HG02642 (cell line): ENCODE results near the gene NOTUM.

ENCODE experiments used
- ATAC-seq: cut with Tn5 transposase; IDR thresholded peaks from one replicate; pipeline ENCODE4 v1.9.1; 2021; ENCODE audit warnings: mild to moderate bottlenecking; ENCODE audit not compliant: unreplicated experiment, poor library complexity

Gene NOTUM

DNA sequence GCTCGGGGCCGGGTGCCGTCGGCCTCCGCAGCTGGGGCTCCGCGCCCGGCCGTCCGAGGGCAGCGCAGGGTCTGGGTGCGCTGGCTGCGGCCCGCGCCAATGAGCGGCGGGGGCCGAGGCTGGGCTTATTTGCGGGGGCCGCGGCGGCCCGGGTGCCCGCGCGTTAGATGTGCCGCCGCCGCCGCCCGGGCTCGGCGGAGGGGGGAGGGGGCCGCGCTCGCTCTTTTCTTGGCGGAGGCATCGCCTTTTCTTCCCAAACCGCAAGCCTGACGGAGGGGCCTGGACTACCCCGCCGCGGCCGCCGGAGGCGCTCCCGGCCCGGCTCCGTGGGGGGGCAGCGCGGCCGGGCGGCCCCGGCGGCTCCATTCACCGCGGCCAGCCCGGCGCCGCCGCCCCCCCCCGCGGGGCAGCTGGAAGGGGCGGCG, at the start of gene NOTUM:
Gene NOTUM (minus strand): TSS at position 101 of the 425 bp plus-strand sequence. CDS start 278 bp downstream, outside the sequence.
- no peak for ATAC-seq

DNA sequence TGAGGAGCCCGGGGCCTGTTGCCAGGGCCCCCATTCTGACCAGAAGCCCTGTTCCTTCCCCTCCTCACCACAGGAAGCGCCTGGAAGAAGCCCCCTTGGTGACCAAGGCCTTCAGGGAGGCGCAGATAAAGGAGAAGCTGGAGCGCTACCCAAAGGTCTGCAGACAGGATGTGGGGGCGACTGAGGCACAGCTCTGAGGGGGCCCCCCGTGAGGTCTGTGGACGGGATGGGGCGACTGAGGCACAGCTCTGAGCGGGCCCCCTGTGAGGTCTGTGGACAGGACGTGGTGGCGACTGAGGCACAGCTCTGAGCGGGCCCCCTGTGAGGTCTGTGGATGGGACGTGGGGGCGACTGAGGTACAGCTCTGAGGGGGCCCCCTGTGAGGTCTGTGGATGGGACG, 48.4 kb upstream of the NOTUM start:
- ATAC-seq, result no peak

- no peak for ATAC-seq
Observed at GRCh38 chr17:82008941-82009405, 48.0 kb upstream of the NOTUM start.

- ATAC-seq, result no peak
Observed at GRCh38 chr17:82008258-82008940, 47.4 kb upstream of the NOTUM start.

DNA sequence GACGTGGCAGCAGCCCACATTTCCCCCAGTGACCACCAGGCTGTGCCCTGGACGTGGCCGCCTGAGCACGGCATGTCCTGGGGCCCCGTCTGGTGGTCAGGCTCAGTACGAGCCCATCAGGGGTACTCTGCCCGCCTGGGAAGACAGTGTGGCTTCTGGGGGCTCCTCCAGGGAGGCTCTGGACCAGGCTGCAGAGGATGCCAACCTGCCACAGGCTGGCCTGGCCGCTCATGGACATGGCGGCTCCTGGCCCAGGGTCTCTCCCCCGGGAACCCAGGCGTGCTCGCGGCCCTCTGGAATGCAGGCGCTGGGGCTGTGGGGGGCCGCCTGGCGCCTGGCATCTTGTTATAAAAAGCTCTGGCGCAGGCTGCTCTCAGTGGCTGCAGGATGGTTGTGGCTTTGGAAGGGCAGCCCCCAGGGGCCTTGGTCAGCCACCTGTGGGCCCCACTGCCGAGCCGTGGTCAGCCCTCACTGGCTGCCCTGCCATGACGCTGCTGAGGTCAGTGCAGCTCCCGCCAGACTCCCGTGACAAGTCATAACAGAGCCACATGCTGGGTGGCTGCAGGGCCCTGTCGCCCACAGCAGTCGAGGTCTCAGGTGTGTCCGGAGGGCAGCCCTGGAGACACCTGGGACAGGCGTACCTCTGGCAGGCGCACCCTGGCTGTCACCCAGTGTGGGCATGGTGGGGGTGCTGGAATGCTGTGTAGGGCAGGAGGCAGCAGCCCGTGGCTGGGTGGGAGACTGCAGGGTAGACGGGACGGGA, 46.7 kb upstream of the NOTUM start:
- no peak for ATAC-seq

DNA sequence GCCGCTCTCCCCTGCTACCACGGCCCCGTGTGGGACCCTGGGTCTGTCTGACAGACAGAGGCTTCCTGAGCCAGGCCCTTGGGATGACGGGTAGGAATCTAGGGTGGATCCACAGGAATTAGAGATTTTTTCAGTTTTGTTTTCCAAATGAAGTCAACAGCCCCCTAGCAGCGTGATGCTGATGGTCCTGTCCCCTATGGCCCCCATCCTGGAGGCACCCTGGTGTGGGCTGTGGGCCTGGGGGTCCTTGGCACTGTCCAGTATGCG, 46.2 kb upstream of the NOTUM start:
- ATAC-seq, result no peak

GRCh38 chr17:82006468-82007227, 45.7 kb upstream of the NOTUM start:
- ATAC-seq, result no peak

DNA sequence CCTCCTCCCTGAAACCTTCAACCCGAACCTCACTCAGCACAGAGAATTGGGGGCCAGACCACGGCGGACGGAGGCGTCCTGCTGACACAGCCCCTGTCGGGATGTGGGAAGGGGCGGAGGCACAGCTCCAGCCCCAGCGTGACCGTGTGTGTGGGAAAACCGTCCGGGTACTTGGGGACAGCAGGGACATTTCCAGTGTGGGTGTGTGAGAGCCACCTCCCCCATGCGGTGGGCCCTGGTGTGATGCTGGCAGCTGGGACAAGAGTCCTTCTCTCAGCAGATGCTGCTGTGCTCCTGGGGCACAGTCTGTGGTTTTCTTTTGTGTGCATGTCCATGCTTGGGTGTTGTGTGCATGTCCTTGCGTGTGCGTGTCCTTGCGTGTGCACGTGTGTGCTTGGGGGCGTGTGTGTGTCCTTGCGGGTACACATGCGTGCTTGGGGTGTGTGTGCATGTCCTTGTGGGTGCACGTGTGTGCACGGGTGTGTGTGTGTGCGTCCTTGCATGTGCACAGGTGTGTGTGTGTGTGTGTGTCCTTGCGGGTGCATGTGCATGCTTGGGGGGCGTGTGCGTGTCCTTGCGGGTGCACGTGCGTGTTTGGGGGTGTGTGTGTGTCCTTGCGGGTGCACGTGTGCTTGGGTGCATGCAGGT, 44.8 kb upstream of the NOTUM start:
- ATAC-seq, result no peak

GRCh38 chr17:82004517-82005455, 43.8 kb upstream of the NOTUM start:
- ATAC-seq, result no peak

DNA sequence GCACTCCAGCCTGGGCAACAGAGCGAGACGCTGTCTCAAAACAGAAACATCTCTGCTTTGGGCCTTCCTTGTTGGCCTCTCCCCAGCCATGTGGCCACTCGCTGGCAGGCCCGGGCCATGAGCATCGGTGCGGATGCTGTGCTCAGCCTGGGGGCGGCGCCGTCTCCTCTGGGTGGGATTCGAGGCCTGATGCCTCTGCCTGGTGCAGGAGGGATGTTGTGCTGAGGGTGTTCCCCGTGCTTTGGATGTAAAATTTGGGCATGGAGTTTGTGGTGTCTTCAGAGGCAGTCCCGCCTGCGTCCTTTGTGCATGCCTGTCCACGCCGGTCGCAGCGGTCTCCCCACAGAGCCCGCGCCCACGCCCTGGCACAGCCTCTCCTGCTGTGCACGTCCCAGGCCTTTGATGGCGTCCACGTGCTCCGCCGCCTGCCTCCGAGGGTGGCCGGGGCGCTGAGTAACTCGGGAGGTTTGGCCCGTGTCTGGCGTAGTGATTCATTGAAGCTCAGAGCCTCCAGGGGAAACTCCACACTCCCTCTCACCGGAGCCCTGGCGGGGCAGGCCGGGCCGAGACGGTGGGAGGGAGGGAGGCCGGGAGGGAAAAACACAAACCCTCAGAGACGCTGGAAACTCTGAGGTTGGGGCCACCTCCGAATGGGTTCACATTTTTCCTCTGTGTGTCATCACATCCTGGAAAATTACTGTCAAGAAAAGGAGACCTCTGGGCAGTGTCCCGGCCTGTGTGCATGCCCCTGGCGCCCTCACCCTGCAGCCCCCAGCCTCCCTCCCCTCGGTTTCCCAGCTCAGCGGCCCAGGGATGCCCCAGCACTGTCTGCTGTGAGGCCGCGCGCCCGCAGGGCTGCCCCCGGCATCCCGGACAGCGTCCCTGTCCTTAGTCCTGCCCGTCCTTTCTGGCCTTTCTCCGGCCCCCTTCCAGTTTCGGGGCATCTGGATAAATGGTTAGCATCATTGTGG, 42.7 kb upstream of the NOTUM start:
- no peak for ATAC-seq

- no peak for ATAC-seq
Observed at GRCh38 chr17:82001571-82002056, 40.6 kb upstream of the NOTUM start.

GRCh38 chr17:82000803-82001570, 40.0 kb upstream of the NOTUM start:
- ATAC-seq, result no peak

- no peak for ATAC-seq
Observed at GRCh38 chr17:81999976-82000802, 39.2 kb upstream of the NOTUM start.

GRCh38 chr17:81999587-81999975, 38.6 kb upstream of the NOTUM start:
- ATAC-seq, result no peak

DNA sequence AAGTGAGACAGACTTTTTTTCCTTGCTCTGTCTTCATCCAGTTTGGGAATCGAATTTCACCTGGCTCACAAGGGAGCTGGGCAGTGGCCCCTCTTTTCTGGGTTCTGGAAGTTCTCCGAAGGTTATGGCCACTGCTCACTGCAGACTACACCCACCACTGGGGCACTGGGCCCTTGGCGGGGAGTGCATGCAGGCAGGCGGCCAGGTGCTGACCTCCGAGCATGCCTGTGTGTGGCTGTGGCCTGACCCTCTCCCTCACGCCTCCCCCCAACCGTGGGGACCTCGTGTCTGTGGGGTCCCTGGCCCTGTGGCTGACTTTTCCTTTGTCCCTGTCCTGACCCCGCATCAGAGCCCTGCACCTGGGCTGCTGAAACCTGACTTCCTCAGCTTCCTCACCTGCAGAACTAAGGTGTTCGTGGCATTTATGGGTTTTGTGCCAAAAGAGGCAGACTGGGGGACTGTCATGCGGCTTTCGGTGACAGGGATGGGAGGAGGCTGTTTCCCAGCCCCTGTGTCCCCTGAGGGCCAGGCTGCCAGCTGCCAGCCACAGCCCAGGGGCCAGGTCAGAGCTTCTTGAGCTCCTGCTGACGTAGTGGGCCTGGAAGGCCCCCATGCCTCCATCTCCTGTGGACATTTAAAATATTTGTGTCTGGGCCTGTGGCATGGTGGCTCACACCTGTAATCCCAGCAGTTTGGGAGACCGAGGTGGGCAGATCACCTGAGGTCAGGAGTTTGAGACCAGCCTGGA, 37.9 kb upstream of the NOTUM start:
- no peak for ATAC-seq

GRCh38 chr17:81998212-81998611, 37.2 kb upstream of the NOTUM start:
- ATAC-seq, result no peak
